Measurements from ENCODE around the gene PHOX2A.
"Not testable (repeated sequence)": the region's sequence is repeated elsewhere in the genome, so short reads cannot be mapped to it uniquely, and the experiment has no call there.

PHOX2A gene

GRCh38 chr11:72206794-72207193, 37.2 kb downstream of the PHOX2A start:
- 84 to 85% methylated on average over 2 of the region's 2 CpGs for WGBS, 2 experiments
- H3K4me1 ChIP-seq (ENCODE audit: control insufficient read depth, insufficient read depth, low read length); H3K27me3 ChIP-seq (ENCODE audit: control insufficient read depth, insufficient read depth, low read length, poor library complexity, severe bottlenecking); H3K27ac ChIP-seq (ENCODE audit: insufficient read depth, low read depth, low read length, poor library complexity, severe bottlenecking); H3K36me3 ChIP-seq (ENCODE audit: control insufficient read depth, insufficient read depth, low read length); H3K4me3 ChIP-seq (ENCODE audit: insufficient read depth, low read depth, low read length); H3K9me3 ChIP-seq (ENCODE audit: control insufficient read depth, low read length): not testable (repeated sequence)

- Histone ChIP-seq H3K4me1 (ENCODE audit: control insufficient read depth, insufficient read depth, low read length) (no peaks in the 10 kb centered on the region), H3K9me3 (ENCODE audit: control insufficient read depth, low read length) (no peaks in the 10 kb centered on the region), H3K4me3 (ENCODE audit: insufficient read depth, low read depth, low read length) (no peak overlapping the region), H3K27me3 (ENCODE audit: control insufficient read depth, insufficient read depth, low read length, poor library complexity, severe bottlenecking) (no peaks in the 10 kb centered on the region), H3K36me3 (ENCODE audit: control insufficient read depth, insufficient read depth, low read length) (no peaks in the 10 kb centered on the region), H3K27ac (ENCODE audit: insufficient read depth, low read depth, low read length, poor library complexity, severe bottlenecking) (no peak overlapping the region)
Measured at GRCh38 chr11:72204886-72205285, 39.1 kb downstream of the PHOX2A start.

- Histone ChIP-seq H3K9me3 (ENCODE audit: control insufficient read depth, low read length) (no peaks in the 10 kb centered on the region), H3K27ac (ENCODE audit: insufficient read depth, low read depth, low read length, poor library complexity, severe bottlenecking) (no peak overlapping the region), H3K4me1 (ENCODE audit: control insufficient read depth, insufficient read depth, low read length) (no peaks in the 10 kb centered on the region), H3K27me3 (ENCODE audit: control insufficient read depth, insufficient read depth, low read length, poor library complexity, severe bottlenecking) (no peaks in the 10 kb centered on the region), H3K36me3 (ENCODE audit: control insufficient read depth, insufficient read depth, low read length) (no peaks in the 10 kb centered on the region), H3K4me3 (ENCODE audit: insufficient read depth, low read depth, low read length) (no peak overlapping the region)
- 74 to 93% methylated on average over 2 of the region's 2 CpGs for WGBS, 2 experiments
Measured at GRCh38 chr11:72203163-72203562, 40.8 kb downstream of the PHOX2A start.

GRCh38 chr11:72202571-72202970, 41.4 kb downstream of the PHOX2A start:
- 94% methylated on average over 6 of the region's 6 CpGs for WGBS, 2 experiments
- no peaks in the 10 kb centered on the region for H3K27me3 ChIP-seq (ENCODE audit: control insufficient read depth, insufficient read depth, low read length, poor library complexity, severe bottlenecking)
- no peak overlapping the region for H3K4me3 ChIP-seq (ENCODE audit: insufficient read depth, low read depth, low read length)
- H3K27ac ChIP-seq (ENCODE audit: insufficient read depth, low read depth, low read length, poor library complexity, severe bottlenecking) = no peak overlapping the region
- H3K9me3 ChIP-seq (ENCODE audit: control insufficient read depth, low read length) = no peaks in the 10 kb centered on the region
- H3K4me1 ChIP-seq (ENCODE audit: control insufficient read depth, insufficient read depth, low read length) = no peaks in the 10 kb centered on the region
- no peaks in the 10 kb centered on the region for H3K36me3 ChIP-seq (ENCODE audit: control insufficient read depth, insufficient read depth, low read length)

- not testable (repeated sequence) for H3K9me3 ChIP-seq (ENCODE audit: control insufficient read depth, low read length); H3K36me3 ChIP-seq (ENCODE audit: control insufficient read depth, insufficient read depth, low read length); H3K27ac ChIP-seq (ENCODE audit: insufficient read depth, low read depth, low read length, poor library complexity, severe bottlenecking); H3K4me1 ChIP-seq (ENCODE audit: control insufficient read depth, insufficient read depth, low read length); H3K4me3 ChIP-seq (ENCODE audit: insufficient read depth, low read depth, low read length); H3K27me3 ChIP-seq (ENCODE audit: control insufficient read depth, insufficient read depth, low read length, poor library complexity, severe bottlenecking)
- 94 to 95% methylated on average over 38 to 42 of the region's 43 CpGs for WGBS, 2 experiments
Measured at GRCh38 chr11:72201445-72201844, 42.5 kb downstream of the PHOX2A start.

- Histone ChIP-seq H3K36me3 (ENCODE audit: control insufficient read depth, insufficient read depth, low read length) (no peaks in the 10 kb centered on the region), H3K27me3 (ENCODE audit: control insufficient read depth, insufficient read depth, low read length, poor library complexity, severe bottlenecking) (no peaks in the 10 kb centered on the region), H3K27ac (ENCODE audit: insufficient read depth, low read depth, low read length, poor library complexity, severe bottlenecking) (no peak overlapping the region), H3K4me3 (ENCODE audit: insufficient read depth, low read depth, low read length) (no peak overlapping the region), H3K4me1 (ENCODE audit: control insufficient read depth, insufficient read depth, low read length) (peaks cover 8% of the 10 kb centered on the region), H3K9me3 (ENCODE audit: control insufficient read depth, low read length) (no peaks in the 10 kb centered on the region)
- WGBS, 2 experiments = 91 to 94% methylated on average over 12 of the region's 12 CpGs
Measured at GRCh38 chr11:72195518-72196270, 48.3 kb downstream of the PHOX2A start.

GRCh38 chr11:72191961-72192381, 52.0 kb downstream of the PHOX2A start, which contains the start of gene FOLR1:
Gene FOLR1, plus strand, starts transcription at chr11:72192140. Its CDS starts 34 bp downstream, at chr11:72192174.
- WGBS, 2 experiments = 61 to 72% methylated on average over 5 of the region's 5 CpGs
- Histone ChIP-seq H3K27me3 (ENCODE audit: control insufficient read depth, insufficient read depth, low read length, poor library complexity, severe bottlenecking) (no peaks in the 10 kb centered on the region), H3K36me3 (ENCODE audit: control insufficient read depth, insufficient read depth, low read length) (no peaks in the 10 kb centered on the region), H3K27ac (ENCODE audit: insufficient read depth, low read depth, low read length, poor library complexity, severe bottlenecking) (no peak within 1 kb of the TSS), H3K9me3 (ENCODE audit: control insufficient read depth, low read length) (no peaks in the 10 kb centered on the region), H3K4me3 (ENCODE audit: insufficient read depth, low read depth, low read length) (no peak within 1 kb of the TSS), H3K4me1 (ENCODE audit: control insufficient read depth, insufficient read depth, low read length) (peaks cover 21% of the 10 kb centered on the region)

GRCh38 chr11:72190631-72191071, 53.3 kb downstream of the PHOX2A start:
- H3K27ac ChIP-seq (ENCODE audit: insufficient read depth, low read depth, low read length, poor library complexity, severe bottlenecking) = no peak overlapping the region
- no peaks in the 10 kb centered on the region for H3K36me3 ChIP-seq (ENCODE audit: control insufficient read depth, insufficient read depth, low read length)
- H3K4me3 ChIP-seq (ENCODE audit: insufficient read depth, low read depth, low read length) = no peak overlapping the region
- peaks cover 21% of the 10 kb centered on the region for H3K4me1 ChIP-seq (ENCODE audit: control insufficient read depth, insufficient read depth, low read length)
- H3K27me3 ChIP-seq (ENCODE audit: control insufficient read depth, insufficient read depth, low read length, poor library complexity, severe bottlenecking) = no peaks in the 10 kb centered on the region
- WGBS, 2 experiments = 77 to 78% methylated on average over 5 of the region's 5 CpGs
- H3K9me3 ChIP-seq (ENCODE audit: control insufficient read depth, low read length) = no peaks in the 10 kb centered on the region

- Histone ChIP-seq H3K27me3 (ENCODE audit: control insufficient read depth, insufficient read depth, low read length, poor library complexity, severe bottlenecking) (no peaks in the 10 kb centered on the region), H3K4me1 (ENCODE audit: control insufficient read depth, insufficient read depth, low read length) (peaks cover 21% of the 10 kb centered on the region), H3K27ac (ENCODE audit: insufficient read depth, low read depth, low read length, poor library complexity, severe bottlenecking) (no peak overlapping the region), H3K9me3 (ENCODE audit: control insufficient read depth, low read length) (no peaks in the 10 kb centered on the region), H3K36me3 (ENCODE audit: control insufficient read depth, insufficient read depth, low read length) (no peaks in the 10 kb centered on the region), H3K4me3 (ENCODE audit: insufficient read depth, low read depth, low read length) (no peak overlapping the region)
- WGBS, 2 experiments = 77 to 78% methylated on average over 3 of the region's 3 CpGs
Measured at GRCh38 chr11:72189455-72190250, 54.3 kb downstream of the PHOX2A start.

Data from ectodermal cell (in vitro differentiated cells).